GM12865 (cell line): Measurements from ENCODE around the gene RFX7.

Experiments
- DNase-seq: peaks from one replicate; pipeline ENCODE4 v3.0.0; 2010; ENCODE audit warnings: low read depth
- H3K4me3 ChIP-seq: 2 replicates; pipeline ENCODE4 v1.5.1; 2011; ENCODE audit warnings: mild to moderate bottlenecking, low read depth, low read length, control low read depth
- TF ChIP-seq, protein P1 (sequence below): IDR thresholded peaks from 2 replicates; pipeline ENCODE4 v1.5.1; 2011; ENCODE audit warnings: low read length, control low read depth, low read depth, inconsistent platforms; ENCODE audit not compliant: insufficient read depth; ENCODE audit errors: missing control alignments

Gene RFX7

DNA sequence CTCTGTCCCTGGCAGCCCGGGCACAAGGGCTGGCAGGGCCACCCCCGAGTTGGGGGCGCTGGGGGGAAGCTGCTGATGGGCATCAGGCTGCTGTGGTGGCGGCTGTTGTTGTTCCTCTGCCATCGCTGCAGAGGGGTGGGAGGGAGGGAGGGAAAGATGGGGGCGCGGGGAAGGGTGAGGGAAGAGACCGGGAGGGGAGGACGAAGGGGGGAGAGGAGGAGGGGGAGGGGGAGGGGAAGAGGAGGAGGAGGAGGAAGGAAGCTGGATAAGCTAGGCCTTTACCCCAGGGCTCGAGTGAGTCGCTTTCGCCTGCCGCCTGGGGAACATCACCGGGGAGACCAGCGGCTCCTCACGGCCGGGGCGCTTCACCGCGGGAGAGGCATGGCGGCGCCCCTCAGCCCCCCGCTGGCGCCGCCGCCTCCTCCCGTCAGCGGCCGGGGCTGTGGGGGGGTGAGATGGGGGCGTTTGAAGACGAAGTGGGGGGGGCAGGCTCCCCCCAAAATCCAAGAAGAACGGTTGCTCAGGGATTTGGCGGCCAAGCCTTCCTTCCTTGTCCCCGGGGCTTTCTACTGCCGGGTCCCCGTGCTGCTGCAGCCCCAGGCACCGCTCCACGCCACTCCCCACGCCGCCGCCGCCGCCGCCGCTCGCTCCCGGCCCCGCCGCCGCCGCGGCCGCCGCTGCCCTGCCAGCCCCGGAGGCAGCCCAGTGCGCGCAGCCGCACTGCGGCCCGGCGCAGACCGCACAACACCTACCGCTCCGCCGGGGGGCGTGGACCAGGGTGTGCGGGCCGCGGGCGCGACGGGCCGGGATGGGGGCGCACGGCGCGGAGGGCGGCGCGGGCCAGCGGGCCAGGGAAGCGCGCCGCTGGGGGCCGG lies at the start of gene RFX7:
RFX7 (minus strand) TSS at position 717 of the 875 bp plus-strand sequence; CDS start at position 123, 594 bp downstream.
- peak; percentile 85 for DNase-seq
- peak within 1 kb of the TSS; percentile 73 for H3K4me3 ChIP-seq
- TF ChIP-seq, protein P1, sequence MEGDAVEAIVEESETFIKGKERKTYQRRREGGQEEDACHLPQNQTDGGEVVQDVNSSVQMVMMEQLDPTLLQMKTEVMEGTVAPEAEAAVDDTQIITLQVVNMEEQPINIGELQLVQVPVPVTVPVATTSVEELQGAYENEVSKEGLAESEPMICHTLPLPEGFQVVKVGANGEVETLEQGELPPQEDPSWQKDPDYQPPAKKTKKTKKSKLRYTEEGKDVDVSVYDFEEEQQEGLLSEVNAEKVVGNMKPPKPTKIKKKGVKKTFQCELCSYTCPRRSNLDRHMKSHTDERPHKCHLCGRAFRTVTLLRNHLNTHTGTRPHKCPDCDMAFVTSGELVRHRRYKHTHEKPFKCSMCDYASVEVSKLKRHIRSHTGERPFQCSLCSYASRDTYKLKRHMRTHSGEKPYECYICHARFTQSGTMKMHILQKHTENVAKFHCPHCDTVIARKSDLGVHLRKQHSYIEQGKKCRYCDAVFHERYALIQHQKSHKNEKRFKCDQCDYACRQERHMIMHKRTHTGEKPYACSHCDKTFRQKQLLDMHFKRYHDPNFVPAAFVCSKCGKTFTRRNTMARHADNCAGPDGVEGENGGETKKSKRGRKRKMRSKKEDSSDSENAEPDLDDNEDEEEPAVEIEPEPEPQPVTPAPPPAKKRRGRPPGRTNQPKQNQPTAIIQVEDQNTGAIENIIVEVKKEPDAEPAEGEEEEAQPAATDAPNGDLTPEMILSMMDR: no peak

DNA sequence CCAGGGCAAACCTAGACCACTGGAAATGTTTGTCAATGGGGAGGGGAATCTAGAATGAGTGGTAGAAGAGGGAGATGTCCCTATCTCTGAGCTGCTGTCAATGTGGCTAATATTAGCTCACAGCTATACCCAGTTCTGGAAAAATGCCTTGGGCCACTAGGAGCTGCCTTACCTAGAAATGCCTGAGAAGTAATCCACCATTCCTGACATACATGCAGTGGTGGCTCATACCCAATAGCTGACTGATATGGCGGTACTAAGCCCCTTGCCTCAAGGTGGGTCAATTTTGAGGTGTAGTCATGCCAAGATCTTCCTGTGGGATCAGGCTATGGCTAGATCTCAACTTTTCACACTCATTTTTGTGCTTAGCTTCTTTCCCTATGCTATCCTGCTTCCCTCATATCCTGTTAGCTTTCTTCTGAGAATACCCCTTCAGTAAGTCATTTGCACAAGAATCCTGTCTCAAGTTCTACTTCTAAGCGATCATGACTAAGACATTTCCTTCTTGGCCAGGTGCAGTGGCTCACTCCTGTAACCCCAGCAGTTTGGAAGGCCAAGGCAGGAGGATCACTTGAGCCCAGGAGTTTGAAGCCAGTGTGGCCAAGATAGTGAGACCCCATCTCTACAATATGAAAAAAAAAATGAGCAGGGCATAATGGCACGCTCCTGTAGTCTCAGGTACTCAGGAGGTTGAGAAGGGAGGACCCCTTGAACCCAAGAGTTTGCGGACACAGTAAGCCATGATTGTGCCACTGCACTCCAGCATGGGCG lies 49.1 kb upstream of the RFX7 start:
- no peak overlapping the region for H3K4me3 ChIP-seq
- TF ChIP-seq, protein P1: no peak
- no peak for DNase-seq

DNA sequence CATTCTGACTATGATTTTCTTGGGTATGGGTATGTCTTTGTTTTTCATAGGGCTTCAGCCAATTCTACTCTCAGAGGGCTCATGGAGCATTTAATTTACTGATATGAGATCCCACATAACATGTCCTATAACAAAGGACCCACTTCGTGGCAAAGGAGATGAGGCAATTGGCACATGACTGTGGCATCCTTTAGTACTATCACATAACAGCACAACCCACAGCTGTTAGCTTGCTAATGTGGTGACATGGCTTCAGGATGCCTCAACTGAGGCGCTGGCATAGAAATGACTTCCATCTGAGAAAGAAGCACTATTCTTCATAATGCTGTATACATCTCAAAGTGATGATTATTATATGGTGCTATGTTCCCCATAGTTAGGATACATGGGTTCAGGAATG lies 48.1 kb upstream of the RFX7 start:
- no peak overlapping the region for H3K4me3 ChIP-seq
- no peak for DNase-seq
- TF ChIP-seq, protein P1: no peak

DNA sequence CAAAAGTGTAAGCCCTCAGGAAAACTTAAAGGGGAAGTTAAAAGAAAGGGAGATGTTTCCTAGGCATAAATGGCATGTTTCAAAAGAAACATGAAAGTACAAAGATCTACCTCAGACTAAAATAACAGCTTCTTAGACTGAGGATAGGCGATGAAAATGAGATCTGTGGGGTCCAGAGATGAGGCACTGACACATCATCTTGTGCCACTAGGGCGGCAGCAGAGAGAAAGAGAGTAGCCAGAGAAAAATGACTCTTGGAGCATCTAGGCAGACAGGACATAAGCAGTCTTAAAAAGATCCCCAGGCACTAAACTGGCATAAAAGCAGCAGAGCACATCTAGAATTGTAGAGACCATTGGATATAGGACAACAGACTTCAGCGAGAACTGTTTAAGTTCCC lies 42.5 kb upstream of the RFX7 start:
- no peak overlapping the region for H3K4me3 ChIP-seq
- DNase-seq: no peak
- TF ChIP-seq, protein P1: peak; percentile 28

DNA sequence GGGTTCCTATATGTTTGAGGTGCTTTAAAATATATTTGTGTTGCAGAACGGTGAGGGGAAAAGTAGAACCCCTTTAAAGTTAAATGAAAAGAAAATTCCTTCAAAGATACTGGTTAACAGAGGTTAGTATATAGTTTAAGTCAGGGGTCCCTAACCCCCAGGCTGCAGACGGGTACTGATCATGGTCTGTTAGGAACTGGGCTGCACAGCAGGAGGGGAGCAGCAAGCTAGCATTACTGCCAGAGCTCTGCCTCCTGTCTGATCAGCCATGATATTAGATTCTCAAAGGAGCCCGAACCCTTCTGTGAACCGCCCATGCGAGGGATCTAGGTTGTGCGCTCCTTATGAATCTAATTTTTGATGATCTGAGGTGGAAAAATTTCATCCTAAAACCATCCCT lies 37.5 kb upstream of the RFX7 start:
- TF ChIP-seq, protein P1: no peak
- DNase-seq: no peak
- H3K4me3 ChIP-seq: no peak overlapping the region

DNA sequence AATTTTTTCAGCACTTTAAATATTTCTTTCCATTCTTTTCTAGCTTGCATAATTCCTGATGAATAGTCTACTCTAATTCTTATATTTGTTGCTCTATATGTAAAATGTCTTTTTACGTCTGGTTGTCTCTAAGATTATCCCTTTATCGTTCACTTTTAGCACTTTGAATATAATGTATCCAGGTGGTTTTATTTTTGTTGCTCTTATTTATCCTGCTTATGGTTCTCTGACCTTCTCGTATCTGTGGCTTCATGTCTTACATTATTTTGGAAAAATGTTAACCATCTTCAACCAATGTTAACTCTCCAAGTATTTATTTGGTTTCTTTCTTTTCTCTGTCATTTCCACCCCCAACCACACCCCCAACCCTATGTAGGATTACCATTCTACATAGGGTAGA lies 30.0 kb upstream of the RFX7 start:
- no peak for DNase-seq
- H3K4me3 ChIP-seq: no peak overlapping the region
- TF ChIP-seq, protein P1: no peak
